Activated CD4-positive, alpha-beta T cell treated with anti-CD3 and anti-CD28 coated beads, Interleukin-2, amount 50 U/mL, for 1 hour (primary cell): ENCODE data around the gene OXNAD1.

Experiments used
- DNase-seq: peaks from one replicate; pipeline ENCODE4 v3.0.0-alpha.2; 2020

OXNAD1 gene

DNA sequence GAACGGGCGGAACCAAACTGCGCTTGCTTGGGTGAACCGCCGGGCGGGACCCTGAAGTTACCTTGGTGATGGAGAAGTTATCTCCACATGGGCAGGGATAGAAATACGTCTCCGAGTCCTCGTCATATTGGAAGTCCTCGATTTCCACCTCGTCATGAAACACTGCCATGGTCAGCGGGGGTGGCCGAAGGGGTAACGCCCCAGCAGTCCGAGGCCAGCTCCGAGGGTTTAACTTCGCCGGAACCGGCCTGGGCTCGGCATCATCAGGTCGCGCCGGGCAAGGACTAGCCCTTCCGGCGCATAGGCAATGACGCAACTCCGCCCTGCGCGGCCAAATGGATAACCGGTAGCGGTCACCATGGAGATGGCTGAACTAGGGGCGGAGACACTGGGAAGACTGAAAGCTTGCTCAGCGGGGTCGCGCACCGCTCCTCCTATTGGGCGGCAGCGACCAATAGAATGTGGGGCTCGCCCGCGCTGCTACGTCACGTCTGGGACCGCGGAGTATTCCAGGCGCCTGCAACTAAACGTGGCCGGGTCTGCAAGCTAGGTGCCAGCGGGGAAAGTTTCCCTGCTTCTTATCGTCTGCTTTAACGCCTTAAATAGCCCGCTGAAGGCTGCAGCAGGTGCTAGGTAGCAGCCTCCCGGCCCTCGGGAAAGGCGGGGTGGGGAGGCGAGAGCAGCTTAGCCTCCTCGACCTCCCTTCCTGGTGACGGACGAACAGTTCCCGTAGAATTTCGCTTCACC is at the start of gene OXNAD1, which contains the start of gene DPH3:
TSS of gene OXNAD1 (plus strand) at position 505 of the 747 bp plus-strand sequence. CDS start 5,741 bp downstream, outside the sequence.
TSS of gene DPH3 (minus strand) at position 236 of the 747 bp plus-strand sequence. CDS start at position 169, 67 bp downstream.
- peak; percentile 99 for DNase-seq

DNA sequence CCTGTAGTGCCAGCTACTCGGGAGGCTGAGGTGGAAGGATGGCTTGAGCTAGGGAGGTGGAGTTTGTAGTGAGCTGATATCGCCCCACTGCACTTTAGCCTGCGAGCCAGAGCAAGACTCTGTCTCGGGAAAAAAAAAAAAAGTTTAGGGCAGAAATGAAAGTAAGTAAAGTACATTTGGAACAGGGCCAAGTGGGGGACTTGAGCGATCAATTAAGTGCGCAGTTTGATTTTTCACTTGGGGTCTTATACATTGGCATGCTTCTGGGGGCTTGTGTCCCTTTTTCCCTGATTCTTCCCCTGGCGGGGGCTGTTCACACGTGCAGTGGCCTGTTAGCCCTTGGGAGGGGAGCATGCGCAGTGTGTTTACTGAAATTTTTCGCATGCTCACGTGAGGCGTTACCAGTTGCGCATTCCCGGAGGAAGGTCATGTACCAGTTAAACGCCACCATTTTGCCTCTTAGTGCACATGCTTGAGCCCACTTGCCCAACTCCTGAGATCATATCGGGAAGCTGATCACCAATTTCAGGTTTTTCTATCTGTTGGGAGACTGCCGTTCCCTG is 48.6 kb upstream of the OXNAD1 start:
- DNase-seq: no peak

DNA sequence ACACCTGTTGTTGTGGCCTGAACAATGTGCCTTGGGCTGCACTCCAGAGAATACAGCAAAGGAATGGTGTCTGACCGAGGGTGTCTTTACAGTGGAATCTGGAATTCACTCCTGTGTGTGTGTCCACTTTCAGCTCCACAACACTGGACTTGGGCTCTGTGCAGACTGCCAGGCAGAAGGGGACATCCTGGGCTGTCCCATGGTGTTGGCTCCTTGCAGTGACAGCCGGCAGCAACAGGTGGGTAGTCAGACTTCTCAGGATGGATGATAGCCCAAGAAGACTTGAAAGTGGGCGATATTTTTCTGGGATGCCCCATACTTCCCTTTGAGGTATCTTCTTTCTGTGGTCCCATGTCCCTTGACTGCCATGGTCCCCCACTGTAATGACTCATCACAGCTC is 45.2 kb upstream of the OXNAD1 start:
- no peak for DNase-seq

- no peak for DNase-seq
Observed at GRCh38 chr3:16221990-16222389, 43.0 kb upstream of the OXNAD1 start.

DNA sequence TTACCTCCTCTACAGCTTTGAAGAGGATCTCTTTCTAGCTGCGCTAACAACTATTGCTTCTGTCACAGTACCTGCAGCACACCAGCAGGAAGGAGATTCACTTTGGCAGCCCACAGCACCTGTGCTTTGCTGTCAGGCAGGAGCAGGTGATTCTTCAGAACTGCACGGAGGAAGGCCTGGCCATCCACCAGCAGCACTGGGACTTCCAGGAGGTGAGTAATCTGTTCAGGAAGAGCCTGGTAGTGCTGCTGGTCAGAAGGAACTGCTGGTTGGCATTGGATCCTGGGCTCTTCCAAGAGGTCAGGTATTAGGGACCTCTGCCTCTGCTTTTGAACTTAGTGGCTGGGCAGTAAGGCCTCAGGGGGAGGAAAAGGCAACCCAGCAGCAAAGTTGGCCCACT is 42.5 kb upstream of the OXNAD1 start:
- no peak for DNase-seq

GRCh38 chr3:16224325-16224724 is 40.7 kb upstream of the OXNAD1 start:
- no peak for DNase-seq

DNA sequence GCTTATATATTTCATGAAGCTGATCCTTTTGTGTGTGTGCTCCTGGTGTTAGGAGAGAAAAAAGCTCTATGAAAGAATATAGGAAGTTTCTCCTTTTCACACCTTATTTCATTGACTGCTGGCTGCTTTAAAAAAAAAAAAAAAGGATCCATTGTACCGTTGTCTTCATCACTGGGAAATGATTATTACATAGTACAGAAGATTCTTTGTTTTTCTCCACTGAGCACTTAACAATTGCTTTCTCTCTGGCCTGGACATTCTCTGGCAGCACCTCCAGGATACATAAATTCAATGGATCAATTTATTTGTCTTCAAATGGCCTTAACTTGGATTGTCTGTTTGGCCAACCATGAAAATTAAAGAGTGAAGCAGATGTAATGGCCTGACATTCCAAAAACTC is 37.4 kb upstream of the OXNAD1 start:
- no peak for DNase-seq

DNA sequence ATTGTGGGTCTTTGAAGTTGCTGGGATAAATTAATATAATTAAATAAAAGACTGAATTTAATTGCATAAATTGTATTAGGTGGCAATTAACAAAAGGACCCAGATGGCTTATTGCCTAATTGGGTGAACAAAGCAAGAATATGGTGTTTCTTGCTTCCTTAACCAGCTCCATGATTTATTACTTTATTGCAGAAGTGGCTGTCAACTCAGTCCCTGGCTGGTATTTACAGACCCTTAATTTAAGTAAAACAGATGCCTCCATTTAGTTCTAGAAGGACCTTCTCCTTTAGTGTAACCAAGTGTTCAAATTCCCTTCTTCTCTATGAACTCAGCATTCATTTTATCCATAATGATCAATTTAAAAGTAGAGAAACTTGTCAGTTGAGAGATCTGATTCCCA is 35.3 kb upstream of the OXNAD1 start:
- DNase-seq: no peak

DNA sequence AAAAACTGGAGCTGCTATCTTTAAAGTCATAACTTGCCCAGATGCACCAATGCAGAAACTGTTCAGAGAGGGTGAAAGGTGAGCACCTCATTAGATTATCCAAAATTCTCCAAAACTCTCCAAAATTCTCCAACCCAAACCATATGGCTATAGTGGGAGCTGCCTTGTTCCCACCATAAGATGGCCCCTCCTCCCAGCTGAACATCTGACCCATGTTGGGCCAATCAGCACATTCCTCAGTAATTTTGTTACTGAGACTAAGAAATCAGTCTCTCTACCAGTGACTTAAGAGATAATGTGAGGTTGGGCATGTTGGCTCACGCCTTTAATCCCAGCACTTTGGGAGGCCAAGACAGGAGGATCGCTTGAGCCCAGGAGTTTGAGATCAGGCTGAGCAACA is 33.0 kb upstream of the OXNAD1 start:
- no peak for DNase-seq

GRCh38 chr3:16233806-16234205 is 31.2 kb upstream of the OXNAD1 start:
- no peak for DNase-seq

- DNase-seq: no peak
Observed at GRCh38 chr3:16234281-16234680, 30.7 kb upstream of the OXNAD1 start.

- no peak for DNase-seq
Observed at GRCh38 chr3:16236030-16236639, 28.9 kb upstream of the OXNAD1 start.

DNA sequence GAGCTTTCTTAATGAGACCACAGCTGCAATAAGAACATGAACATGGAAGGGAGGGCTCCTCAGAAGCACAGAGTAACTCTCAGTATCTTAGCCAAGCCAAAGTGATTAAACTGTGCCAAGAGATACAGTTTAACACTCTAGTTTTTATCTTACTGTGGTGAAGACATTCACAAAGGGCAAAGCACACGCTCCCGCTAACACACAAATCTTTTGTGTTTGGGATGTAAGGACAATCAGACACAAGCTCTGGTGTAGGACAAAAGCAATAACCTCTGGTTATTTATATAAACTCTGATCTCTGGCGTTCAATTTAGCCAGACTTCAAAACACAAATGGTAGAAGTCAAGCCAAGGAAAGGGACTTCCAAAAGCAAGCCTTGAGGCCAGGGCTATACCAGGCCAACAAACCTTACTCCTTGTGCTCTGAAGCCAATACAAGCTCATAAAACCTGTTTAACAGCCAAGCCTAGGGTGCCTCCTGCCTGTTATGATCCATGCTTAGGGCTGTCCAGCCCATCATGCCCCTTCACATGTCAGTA is 28.1 kb upstream of the OXNAD1 start:
- no peak for DNase-seq

DNA sequence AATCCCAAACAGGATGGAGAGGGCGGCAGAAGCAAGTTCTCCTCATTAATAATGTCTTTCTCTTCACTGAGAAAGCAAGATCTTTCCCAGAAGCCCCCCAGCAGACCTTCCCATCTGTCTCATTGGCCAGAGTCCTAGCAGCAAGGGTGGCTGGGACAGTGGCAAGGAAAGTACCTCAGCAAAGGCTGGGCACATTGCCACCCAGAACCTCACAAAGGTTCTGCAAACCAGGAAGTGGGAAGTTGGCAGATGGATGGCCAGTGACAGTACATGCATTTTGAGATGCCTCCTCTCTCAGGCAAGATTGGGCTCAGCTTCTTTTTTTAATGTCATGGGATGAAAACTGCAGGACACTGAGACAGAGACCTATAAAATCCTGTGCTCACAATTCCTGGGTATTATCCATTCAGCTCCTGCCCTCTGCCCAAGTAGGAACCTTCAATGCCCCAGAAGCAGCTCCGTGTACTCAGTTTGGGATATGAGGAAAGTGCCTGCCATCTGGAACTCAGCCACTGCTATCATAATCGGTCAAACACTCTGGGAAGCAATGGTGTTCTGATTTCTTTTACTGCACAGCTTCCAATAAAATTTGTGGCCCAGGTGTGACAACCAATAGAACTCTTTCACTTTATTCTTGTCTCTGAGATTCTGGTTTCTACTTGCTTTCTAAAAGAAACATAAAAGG is 25.8 kb upstream of the OXNAD1 start:
- DNase-seq: no peak

- no peak for DNase-seq
Observed at GRCh38 chr3:16239780-16240179, 25.2 kb upstream of the OXNAD1 start.

- no peak for DNase-seq
Observed at GRCh38 chr3:16240229-16241023, 24.6 kb upstream of the OXNAD1 start.

DNA sequence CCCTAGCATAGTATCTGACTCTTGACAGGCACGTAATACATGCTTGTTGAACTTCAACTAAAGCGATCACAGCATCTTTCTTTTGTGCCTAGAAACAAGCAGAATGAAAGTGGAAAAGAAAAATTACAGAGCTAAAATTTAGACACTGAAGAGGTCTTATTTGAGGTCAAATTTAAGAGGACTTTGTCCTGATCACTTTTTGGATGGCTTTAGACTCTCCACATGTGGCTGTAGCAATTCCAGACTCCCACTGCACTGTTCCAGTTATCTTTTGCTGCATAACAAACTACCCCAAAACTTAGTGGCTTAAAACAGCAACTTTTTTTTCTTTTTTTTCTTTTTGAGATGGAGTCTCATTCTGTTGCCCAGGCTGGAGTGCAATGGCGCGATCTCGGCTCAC is 23.8 kb upstream of the OXNAD1 start:
- no peak for DNase-seq

GRCh38 chr3:16242177-16242576 is 22.8 kb upstream of the OXNAD1 start:
- DNase-seq: no peak

- no peak for DNase-seq
Observed at GRCh38 chr3:16243706-16244490, 21.1 kb upstream of the OXNAD1 start.

GRCh38 chr3:16245609-16246008 is 19.4 kb upstream of the OXNAD1 start:
- no peak for DNase-seq

GRCh38 chr3:16247282-16248061 is 17.5 kb upstream of the OXNAD1 start:
- DNase-seq: peak; percentile 71
